SU-DHL-6 (cell line): ENCODE data around the gene ADGRG4.

ENCODE experiments used
- EZH2phosphoT487 ChIP-seq: fragments of 200-600 bp; sonication (generic), shearing (Covaris generic); conservative IDR thresholded peaks from 2 replicates; pipeline ENCODE4 v1.6.1; 2018; ENCODE audit warnings: mild to moderate bottlenecking, antibody characterized with exemption, low read length, moderate library complexity, mixed read lengths
- TF ChIP-seq, protein P1 (sequence below): fragments of 200-600 bp; sonication (generic); IDR thresholded peaks from one replicate; pipeline ENCODE4 v1.5.1; 2017; ENCODE audit warnings: antibody characterized with exemption, mild to moderate bottlenecking, low read length, moderate library complexity; ENCODE audit not compliant: insufficient read depth, poor library complexity, severe bottlenecking

DNA sequence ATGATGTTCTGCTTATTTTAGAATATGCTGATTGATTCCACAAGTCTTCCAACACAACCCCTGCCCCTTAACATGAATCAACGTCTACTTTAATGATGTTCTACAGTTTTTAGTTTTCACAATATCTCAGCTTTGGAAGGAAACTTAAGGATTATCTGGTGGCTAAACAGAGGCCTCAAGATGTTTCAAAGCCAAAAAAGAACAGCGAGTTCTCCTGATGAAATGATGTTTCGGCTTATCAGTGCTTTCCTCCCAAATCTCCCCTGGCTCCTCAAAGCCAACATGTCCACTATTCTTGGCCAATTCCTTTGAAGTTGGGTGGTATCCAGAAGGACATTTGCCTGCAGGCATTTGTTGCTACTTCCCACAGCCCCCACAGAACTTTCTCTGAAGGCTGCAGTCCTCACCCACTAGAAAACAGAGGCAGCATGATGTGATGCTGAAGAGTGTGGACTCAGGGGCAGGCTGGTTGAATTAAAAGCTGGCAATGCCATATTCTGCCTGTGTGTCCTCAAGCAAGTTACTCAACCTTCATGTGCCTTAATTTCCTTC lies 87.3 kb downstream of the ADGRG4 start:
- TF ChIP-seq, protein P1, sequence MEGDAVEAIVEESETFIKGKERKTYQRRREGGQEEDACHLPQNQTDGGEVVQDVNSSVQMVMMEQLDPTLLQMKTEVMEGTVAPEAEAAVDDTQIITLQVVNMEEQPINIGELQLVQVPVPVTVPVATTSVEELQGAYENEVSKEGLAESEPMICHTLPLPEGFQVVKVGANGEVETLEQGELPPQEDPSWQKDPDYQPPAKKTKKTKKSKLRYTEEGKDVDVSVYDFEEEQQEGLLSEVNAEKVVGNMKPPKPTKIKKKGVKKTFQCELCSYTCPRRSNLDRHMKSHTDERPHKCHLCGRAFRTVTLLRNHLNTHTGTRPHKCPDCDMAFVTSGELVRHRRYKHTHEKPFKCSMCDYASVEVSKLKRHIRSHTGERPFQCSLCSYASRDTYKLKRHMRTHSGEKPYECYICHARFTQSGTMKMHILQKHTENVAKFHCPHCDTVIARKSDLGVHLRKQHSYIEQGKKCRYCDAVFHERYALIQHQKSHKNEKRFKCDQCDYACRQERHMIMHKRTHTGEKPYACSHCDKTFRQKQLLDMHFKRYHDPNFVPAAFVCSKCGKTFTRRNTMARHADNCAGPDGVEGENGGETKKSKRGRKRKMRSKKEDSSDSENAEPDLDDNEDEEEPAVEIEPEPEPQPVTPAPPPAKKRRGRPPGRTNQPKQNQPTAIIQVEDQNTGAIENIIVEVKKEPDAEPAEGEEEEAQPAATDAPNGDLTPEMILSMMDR, result no peak
- TF ChIP-seq EZH2phosphoT487, result no peak
